WERI-Rb-1 (cell line): Measurements from ENCODE around the gene RTP3.
"Not testable (repeated sequence)": the region's sequence is repeated elsewhere in the genome, so short reads cannot be mapped to it uniquely, and the experiment has no call there.

ENCODE experiments used
- DNase-seq: peaks from one replicate; pipeline ENCODE4 v3.0.0-alpha.2; 2020
- H3K27ac ChIP-seq: fragments of 250-450 bp; sonication (Bioruptor Pico); 2 replicates; pipeline ENCODE4 v1.5.1; 2020; ENCODE audit warnings: mild to moderate bottlenecking, moderate library complexity
- H3K27me3 ChIP-seq: fragments of 250-450 bp; sonication (Bioruptor Pico); 2 replicates; pipeline ENCODE4 v1.5.1; 2021; ENCODE audit warnings: mild to moderate bottlenecking, low read depth, moderate library complexity; ENCODE audit not compliant: insufficient read depth, severe bottlenecking
- H3K36me3 ChIP-seq: fragments of 250-450 bp; sonication (Bioruptor Pico); 2 replicates; pipeline ENCODE4 v1.5.1; 2020; ENCODE audit warnings: mild to moderate bottlenecking, moderate library complexity
- H3K4me3 ChIP-seq: 2 replicates; pipeline ENCODE4 v1.5.1; 2011; ENCODE audit warnings: low read depth, mild to moderate bottlenecking, control low read depth, low read length
- H3K9me3 ChIP-seq: fragments of 250-450 bp; sonication (Bioruptor Pico); 2 replicates; pipeline ENCODE4 v1.5.1; 2021; ENCODE audit warnings: mild to moderate bottlenecking, moderate library complexity; ENCODE audit not compliant: severe bottlenecking
- TF ChIP-seq, protein P1 (sequence below): IDR thresholded peaks from 2 replicates; pipeline ENCODE4 v1.5.1; 2011; ENCODE audit warnings: low read depth, mild to moderate bottlenecking, control low read depth, inconsistent platforms, low read length

Gene RTP3

DNA sequence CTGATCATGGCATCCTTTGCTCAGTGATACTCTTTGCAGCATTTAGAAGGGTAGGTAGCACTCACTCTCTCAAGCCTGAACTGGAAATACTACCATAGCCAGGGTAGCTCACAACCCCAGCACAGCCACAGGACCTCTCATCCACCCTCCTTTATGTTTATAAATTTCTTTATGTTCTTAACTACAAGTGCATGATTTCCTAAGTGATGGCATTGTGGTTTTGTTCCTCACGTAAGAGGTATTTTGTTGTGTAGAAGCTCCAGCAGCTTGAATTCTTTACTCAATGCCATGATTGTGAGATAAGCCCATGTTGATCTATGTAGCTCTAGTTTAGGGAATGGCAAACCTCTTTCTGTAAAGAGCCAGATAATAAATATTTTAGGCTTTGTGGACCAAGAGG, 7.9 kb upstream of the RTP3 start:
- Histone ChIP-seq H3K36me3 (no peaks in the 10 kb centered on the region), H3K4me3 (no peak overlapping the region), H3K27me3 (no peaks in the 10 kb centered on the region), H3K27ac (no peak overlapping the region), H3K9me3 (no peaks in the 10 kb centered on the region)
- TF ChIP-seq, protein P1, sequence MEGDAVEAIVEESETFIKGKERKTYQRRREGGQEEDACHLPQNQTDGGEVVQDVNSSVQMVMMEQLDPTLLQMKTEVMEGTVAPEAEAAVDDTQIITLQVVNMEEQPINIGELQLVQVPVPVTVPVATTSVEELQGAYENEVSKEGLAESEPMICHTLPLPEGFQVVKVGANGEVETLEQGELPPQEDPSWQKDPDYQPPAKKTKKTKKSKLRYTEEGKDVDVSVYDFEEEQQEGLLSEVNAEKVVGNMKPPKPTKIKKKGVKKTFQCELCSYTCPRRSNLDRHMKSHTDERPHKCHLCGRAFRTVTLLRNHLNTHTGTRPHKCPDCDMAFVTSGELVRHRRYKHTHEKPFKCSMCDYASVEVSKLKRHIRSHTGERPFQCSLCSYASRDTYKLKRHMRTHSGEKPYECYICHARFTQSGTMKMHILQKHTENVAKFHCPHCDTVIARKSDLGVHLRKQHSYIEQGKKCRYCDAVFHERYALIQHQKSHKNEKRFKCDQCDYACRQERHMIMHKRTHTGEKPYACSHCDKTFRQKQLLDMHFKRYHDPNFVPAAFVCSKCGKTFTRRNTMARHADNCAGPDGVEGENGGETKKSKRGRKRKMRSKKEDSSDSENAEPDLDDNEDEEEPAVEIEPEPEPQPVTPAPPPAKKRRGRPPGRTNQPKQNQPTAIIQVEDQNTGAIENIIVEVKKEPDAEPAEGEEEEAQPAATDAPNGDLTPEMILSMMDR, result no peak
- no peak for DNase-seq

DNA sequence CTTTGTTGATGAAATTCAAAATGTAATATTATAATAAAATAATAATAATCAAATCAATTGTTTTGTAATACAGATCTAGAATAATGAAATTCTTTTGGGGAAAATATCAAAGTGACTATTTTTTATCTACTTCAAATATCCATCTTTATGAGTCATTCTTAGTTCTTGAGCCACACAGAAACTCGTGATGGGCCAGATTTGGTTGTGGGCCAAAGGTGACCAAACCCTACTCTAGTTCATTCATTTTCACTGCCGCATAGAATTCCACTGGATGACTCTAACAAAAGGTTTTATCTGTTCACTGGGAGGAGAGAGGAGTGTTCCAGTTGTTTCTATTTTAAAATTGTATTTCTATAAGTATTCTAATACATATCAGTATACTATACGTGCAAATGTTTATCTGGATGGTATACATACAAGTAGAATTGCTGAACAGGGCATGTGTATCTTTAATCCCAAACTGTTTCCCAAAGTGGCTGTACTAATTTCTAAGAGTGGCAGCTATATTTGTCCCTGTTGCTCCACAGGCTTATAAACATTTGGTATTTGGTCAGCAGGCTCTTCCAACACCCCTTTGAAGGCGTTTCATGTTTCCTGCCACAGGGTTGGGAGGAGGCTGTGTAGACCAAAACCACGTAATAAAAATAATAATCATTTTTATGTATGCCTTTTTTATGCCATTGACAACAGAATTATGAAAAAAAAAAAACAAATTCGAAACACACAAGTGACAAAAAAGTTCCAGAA, 7.3 kb upstream of the RTP3 start:
- Histone ChIP-seq H3K9me3 (no peaks in the 10 kb centered on the region), H3K4me3 (no peak overlapping the region), H3K27ac (no peak overlapping the region), H3K36me3 (no peaks in the 10 kb centered on the region), H3K27me3 (no peaks in the 10 kb centered on the region)
- TF ChIP-seq, protein P1, result no peak
- DNase-seq, result no peak

DNA sequence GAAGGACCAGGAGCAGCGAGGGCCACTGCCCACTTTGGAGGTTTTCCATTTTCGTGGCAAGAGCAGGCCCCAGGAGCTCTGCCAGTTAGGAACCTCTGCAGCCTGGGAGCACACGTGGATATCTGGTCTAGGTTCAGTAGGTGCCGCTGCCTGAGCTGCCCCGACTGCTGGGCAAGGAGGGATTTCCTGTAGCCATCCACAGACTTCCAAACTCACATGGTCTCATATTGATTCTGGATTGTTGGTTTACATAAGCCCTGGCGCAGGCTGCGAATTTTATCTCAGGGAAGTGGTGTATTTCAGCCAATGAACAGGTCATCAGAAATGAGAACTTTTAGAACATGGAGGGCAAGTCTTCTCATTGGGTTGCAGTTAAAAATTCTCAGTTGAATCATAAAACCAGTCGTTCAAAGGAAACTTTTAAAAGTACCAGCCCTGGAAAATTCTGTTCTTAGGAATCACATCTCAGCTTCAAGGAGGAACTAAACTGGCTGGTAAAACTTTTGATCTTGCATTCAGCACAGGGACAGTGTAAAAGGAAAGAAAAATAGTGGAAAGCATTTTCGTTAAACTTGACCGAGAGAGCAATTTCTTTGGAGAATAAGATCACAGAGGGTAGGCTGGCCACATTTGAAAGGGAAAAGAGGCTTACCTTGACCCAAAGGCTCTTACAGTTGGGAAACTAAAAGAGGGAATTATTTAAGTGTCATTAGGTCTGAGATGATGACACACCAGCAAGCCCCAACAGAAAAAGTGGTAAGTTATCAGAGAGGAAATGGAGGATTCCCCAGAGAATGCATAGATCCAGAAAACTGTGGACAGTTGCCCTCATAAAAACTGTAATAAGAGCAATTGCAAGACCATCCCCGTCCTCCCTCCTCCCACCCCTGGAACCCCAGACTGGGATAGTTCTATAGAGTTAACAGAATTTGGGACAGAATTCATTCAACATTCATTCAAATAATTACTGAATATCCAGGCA, 6.4 kb upstream of the RTP3 start:
- TF ChIP-seq, protein P1, result no peak
- H3K27ac ChIP-seq, result no peak overlapping the region
- no peaks in the 10 kb centered on the region for H3K27me3 ChIP-seq
- DNase-seq, result no peak
- no peaks in the 10 kb centered on the region for H3K9me3 ChIP-seq
- no peaks in the 10 kb centered on the region for H3K36me3 ChIP-seq
- H3K4me3 ChIP-seq, result no peak overlapping the region

DNA sequence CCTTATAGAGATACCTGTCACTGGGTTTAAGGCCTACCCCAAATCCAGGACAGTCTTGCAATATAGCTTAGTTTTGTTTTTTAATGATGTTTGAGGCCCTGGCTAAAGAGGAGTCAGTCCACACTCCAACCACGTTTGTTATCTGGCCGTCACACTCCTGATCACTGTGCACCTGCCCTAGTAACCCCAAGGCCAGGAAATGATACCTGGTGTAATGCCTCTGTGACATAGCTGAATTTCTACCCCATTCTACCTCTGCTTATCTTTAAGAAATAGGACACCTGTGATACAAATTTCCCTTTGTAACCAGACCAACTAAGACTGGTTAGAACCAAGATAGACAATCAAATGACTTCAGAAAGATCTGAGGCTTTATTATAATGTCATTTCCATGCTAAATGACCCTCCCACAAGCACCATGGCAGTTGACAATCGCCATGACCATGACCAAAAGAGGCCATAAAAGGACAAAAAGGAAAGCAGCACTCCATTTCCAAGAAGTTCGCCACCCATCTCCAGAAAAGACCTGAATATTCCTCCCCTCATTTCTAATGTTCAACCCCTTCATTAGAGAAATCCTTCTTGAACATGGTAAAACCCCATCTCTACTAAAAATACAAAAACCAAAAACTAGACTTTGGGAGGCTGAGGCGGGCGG, 4.8 kb upstream of the RTP3 start:
- Histone ChIP-seq H3K27ac (no peak overlapping the region), H3K4me3 (no peak overlapping the region), H3K36me3 (no peaks in the 10 kb centered on the region), H3K9me3 (no peaks in the 10 kb centered on the region), H3K27me3 (no peaks in the 10 kb centered on the region)
- TF ChIP-seq, protein P1, result no peak
- no peak for DNase-seq

DNA sequence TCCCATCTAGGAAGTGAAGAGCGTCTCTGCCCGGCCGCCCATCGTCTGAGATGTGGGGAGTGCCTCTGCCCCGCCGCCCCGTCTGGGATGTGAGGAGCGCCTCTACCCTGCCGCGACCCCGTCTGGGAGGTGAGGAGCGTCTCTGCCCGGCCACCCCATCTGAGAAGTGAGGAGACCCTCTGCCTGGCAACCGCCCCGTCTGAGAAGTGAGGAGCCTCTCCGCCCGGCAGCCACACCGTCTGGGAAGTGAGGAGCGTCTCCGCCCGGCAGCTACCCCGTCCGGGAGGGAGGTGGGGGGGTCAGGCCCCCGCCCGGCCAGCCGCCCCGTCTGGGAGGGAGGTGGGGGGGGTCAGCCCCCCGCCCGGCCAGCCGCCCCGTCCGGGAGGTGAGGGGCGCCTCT, 3.3 kb upstream of the RTP3 start:
- DNase-seq, H3K4me3 ChIP-seq: not testable (repeated sequence)

More for the DNA sequence above, 3.3 kb upstream of the RTP3 start:
- H3K27me3 ChIP-seq, H3K27ac ChIP-seq, H3K9me3 ChIP-seq, H3K36me3 ChIP-seq: not testable (repeated sequence)
